GM18907 (cell line): ENCODE results near the gene NSDHL.

Experiments used
- ATAC-seq: cut with Tn5 transposase; IDR thresholded peaks from one replicate; pipeline ENCODE4 v1.9.1; 2021; ENCODE audit warnings: mild to moderate bottlenecking, moderate library complexity; ENCODE audit not compliant: unreplicated experiment

The NSDHL gene

GRCh38 chrX:152843852-152844251 lies 13.0 kb downstream of the NSDHL start:
- ATAC-seq = no peak

- no peak for ATAC-seq
These were observed 13.4 kb downstream of the NSDHL start for GRCh38 chrX:152844256-152844655.

- no peak for ATAC-seq
These were observed 14.9 kb downstream of the NSDHL start for GRCh38 chrX:152845618-152846240.

GRCh38 chrX:152847281-152847680 lies 16.4 kb downstream of the NSDHL start:
- no peak for ATAC-seq

GRCh38 chrX:152850465-152850864 lies 19.6 kb downstream of the NSDHL start:
- no peak for ATAC-seq

GRCh38 chrX:152853986-152854385 lies 23.1 kb downstream of the NSDHL start:
- ATAC-seq = no peak

- no peak for ATAC-seq
These were observed 30.3 kb downstream of the NSDHL start for GRCh38 chrX:152861116-152861515.

- no peak for ATAC-seq
These were observed 31.0 kb downstream of the NSDHL start for GRCh38 chrX:152861826-152862225.

- no peak for ATAC-seq
These were observed 34.5 kb downstream of the NSDHL start for GRCh38 chrX:152865232-152865920.

GRCh38 chrX:152866386-152866785 lies 35.5 kb downstream of the NSDHL start:
- no peak for ATAC-seq

- ATAC-seq = no peak
These were observed 39.1 kb downstream of the NSDHL start for GRCh38 chrX:152869972-152870371.

GRCh38 chrX:152871260-152871659 lies 40.4 kb downstream of the NSDHL start:
- no peak for ATAC-seq

GRCh38 chrX:152872522-152872921 lies 41.7 kb downstream of the NSDHL start:
- ATAC-seq = no peak

- ATAC-seq = no peak
These were observed 42.5 kb downstream of the NSDHL start for GRCh38 chrX:152873361-152873760.

- no peak for ATAC-seq
These were observed 46.3 kb downstream of the NSDHL start for GRCh38 chrX:152876931-152877840.

- ATAC-seq = no peak
These were observed 48.3 kb downstream of the NSDHL start for GRCh38 chrX:152878976-152879755.

GRCh38 chrX:152881289-152881688 lies 50.4 kb downstream of the NSDHL start:
- no peak for ATAC-seq

- ATAC-seq = no peak
These were observed 53.3 kb downstream of the NSDHL start for GRCh38 chrX:152884171-152884570.

GRCh38 chrX:152886716-152887115 lies 55.9 kb downstream of the NSDHL start:
- ATAC-seq = no peak

GRCh38 chrX:152892499-152892898 lies 61.6 kb downstream of the NSDHL start:
- no peak for ATAC-seq
